Measurements from ENCODE around the gene TMEM121. TPM values are rescaled to one million over a fixed set of nuclear protein-coding genes. Genes with fewer than 3 reads are reported as not detected.
A peak's percentile ranks its signal among the peaks of the same experiment; 100 is the strongest.
"Not testable (repeated sequence)": the region's sequence is repeated elsewhere in the genome, so short reads cannot be mapped to it uniquely, and the experiment has no call there.

The TMEM121 gene
- total and polyA plus RNA-seq, 8 donors: 2.4 to 5.4 (median 3.2) TPM

DNA sequence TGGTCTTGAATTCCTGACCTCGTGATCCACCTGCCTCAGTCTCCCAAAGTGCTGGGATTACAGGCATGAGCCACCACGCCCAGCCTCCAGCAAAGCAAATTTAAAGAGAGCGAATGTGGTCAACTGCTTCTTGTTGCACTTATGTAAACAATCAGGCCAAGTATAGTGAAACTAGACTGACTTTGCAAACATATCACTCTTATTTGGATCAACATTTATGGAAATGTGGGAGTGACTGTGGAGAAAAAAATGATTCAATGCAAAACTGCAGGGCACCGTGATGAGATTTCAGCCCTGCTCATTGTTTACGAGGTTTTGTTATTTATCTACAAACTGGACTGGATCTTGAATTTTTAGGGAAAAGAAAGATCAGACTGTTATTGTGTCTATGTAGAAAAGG lies 28.1 kb downstream of the TMEM121 start:
- no peaks in the 10 kb centered on the region for H3K9me3 ChIP-seq
- H3K4me1 ChIP-seq: no peaks in the 10 kb centered on the region
- intact Hi-C loops (cut with DNase I): no loop called here
- peaks cover 0 to 24% of the 10 kb centered on the region in 2 donors for H3K27me3 ChIP-seq
- ATAC-seq (peak; percentile 9), DNase-seq (no peak)
- H3K27ac ChIP-seq: no peak overlapping the region
- TF ChIP-seq, protein P1, sequence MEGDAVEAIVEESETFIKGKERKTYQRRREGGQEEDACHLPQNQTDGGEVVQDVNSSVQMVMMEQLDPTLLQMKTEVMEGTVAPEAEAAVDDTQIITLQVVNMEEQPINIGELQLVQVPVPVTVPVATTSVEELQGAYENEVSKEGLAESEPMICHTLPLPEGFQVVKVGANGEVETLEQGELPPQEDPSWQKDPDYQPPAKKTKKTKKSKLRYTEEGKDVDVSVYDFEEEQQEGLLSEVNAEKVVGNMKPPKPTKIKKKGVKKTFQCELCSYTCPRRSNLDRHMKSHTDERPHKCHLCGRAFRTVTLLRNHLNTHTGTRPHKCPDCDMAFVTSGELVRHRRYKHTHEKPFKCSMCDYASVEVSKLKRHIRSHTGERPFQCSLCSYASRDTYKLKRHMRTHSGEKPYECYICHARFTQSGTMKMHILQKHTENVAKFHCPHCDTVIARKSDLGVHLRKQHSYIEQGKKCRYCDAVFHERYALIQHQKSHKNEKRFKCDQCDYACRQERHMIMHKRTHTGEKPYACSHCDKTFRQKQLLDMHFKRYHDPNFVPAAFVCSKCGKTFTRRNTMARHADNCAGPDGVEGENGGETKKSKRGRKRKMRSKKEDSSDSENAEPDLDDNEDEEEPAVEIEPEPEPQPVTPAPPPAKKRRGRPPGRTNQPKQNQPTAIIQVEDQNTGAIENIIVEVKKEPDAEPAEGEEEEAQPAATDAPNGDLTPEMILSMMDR (IDR thresholded peaks at IDR 0.05): no peak
- H3K4me3 ChIP-seq: no peak overlapping the region
- no peaks in the 10 kb centered on the region for H3K36me3 ChIP-seq

DNA sequence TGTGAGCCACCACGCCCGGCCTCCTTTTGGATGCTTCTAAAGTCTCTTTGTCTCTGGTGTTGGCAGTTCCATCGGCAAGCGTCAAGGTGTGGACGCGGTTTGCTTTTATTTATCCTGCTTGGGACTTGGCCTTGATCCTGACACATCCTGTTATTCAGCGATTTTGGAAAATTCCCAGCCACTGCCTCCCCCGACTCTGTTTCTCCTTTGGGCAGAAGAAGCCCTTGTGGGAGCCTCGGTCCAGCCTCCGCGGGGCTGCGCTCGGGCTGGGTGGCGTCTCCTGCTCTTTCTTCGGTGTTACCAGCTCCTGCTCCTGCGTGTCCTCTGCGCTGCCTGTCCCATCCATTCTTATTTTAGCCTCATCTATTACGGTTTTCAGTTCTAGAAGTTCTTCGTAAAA lies 31.3 kb downstream of the TMEM121 start:
- ATAC-seq; H3K4me1 ChIP-seq; intact Hi-C loops (cut with DNase I); H3K36me3 ChIP-seq; H3K27ac ChIP-seq; H3K9me3 ChIP-seq; H3K4me3 ChIP-seq; DNase-seq: not testable (repeated sequence)
- H3K27me3 ChIP-seq: peaks cover 0 to 17% of the 10 kb centered on the region in 2 donors

DNA sequence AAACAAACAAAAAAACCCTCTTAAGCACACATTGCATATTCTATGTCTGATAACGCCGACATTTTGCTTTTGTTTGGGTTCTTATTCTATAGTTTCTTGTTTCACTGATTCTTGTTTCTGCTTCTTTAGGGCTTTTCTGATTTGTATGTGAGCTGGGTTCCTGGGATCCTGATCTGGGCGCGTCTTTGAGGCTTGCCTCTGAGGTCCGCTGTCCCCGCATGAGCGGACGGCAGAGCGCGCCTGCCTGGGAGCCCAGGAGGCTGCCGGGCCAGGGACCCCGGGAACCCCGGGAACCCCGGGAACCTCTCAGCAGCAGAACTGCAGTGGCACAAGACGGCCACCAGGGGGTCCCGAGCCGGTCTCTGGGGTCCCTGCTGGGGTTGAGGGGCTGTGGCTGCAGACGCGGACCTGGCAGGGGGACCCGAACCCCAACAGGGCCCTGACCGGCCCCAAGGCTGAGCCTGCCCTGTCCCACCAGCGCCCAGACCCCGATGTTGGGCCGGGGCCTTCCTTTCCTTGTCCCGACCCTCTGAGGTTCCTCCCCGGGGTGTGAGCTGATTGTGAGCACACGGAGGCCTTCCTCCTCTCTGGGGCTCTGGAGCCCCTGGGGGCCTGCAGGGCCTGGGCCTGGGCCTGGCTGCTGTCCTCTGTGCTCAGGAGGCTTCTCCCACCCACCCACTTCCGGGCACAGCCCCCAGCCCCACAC lies 32.2 kb downstream of the TMEM121 start:
- TF ChIP-seq, protein P1 (IDR thresholded peaks at IDR 0.05): peak; percentile 14 to 57
- DNase-seq; intact Hi-C loops (cut with DNase I); H3K9me3 ChIP-seq; H3K27ac ChIP-seq; H3K4me1 ChIP-seq; H3K36me3 ChIP-seq; H3K4me3 ChIP-seq: not testable (repeated sequence)
- peak; percentile 5 for ATAC-seq
- peaks cover 0 to 17% of the 10 kb centered on the region in 2 donors for H3K27me3 ChIP-seq

DNA sequence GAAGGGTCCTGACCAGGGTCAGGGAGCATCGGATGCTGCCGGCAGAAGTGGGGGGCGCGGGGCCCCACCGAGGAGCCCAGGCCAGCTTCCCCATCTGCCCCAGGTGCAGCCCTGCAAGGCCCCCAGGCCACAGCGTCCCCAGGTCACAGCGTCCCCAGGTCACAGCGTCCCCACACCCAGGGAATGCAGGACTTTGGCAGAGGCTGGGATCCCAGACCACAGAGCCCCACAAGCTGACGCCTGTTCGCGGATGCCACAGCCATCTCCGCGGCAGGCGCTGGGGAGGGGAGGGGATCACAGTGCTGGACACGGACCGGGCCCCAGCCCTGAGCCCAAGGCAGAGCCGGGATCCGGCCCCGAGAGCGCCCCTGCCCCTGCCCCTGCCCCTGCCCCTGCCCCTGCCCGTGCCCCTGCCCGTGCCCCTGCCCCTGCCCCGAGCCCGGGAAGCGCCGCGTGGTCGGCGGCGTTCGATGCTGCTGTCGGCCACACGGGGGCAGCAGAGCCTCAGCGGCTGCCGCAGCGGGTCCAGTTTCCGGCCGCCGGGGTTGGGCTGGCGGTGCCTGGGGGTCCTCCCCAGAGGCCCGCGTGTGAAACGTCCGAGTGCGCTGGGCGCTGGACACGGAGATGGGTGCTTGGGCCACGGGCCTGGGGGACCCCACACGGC lies 33.1 kb downstream of the TMEM121 start:
- H3K9me3 ChIP-seq; H3K36me3 ChIP-seq; H3K4me3 ChIP-seq; DNase-seq; H3K27ac ChIP-seq; intact Hi-C loops (cut with DNase I); H3K4me1 ChIP-seq: not testable (repeated sequence)
- H3K27me3 ChIP-seq: peaks cover 0 to 17% of the 10 kb centered on the region in 2 donors
- peak; percentile 79 for ATAC-seq

DNA sequence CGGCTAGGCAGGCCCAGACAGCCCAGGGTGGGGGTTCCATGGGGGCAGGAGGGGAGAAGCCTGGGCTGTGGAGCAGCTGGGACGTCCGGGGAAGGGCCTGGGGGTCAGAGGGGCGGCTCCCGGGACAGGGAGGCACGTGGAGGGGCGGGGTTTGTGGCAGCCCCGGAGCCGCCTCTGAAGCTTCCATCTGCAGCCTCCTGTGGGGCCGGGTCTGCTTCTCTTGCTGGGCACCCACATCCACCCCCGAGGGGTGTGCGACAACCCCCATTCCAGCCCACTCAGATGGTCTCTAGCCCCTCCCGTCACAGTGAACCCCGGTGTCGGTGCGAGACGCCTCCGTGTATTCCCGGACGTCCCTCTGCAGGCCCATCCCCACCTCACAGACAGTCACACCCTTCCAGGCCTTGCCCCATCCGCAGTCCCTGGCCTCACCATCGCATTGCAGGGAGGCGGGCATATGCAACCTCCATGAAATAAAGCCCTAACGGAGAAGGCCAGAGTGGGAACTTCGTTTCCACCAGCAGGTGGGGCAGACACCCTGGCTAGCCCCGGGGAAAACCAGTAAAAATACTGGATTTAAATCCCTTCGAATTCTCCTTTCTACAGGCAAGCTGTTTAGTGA lies 33.8 kb downstream of the TMEM121 start:
- H3K4me1 ChIP-seq; H3K36me3 ChIP-seq; DNase-seq; intact Hi-C loops (cut with DNase I); H3K9me3 ChIP-seq; H3K4me3 ChIP-seq; H3K27ac ChIP-seq: not testable (repeated sequence)
- ATAC-seq: peak; percentile 26
- peaks cover 0 to 17% of the 10 kb centered on the region in 2 donors for H3K27me3 ChIP-seq

DNA sequence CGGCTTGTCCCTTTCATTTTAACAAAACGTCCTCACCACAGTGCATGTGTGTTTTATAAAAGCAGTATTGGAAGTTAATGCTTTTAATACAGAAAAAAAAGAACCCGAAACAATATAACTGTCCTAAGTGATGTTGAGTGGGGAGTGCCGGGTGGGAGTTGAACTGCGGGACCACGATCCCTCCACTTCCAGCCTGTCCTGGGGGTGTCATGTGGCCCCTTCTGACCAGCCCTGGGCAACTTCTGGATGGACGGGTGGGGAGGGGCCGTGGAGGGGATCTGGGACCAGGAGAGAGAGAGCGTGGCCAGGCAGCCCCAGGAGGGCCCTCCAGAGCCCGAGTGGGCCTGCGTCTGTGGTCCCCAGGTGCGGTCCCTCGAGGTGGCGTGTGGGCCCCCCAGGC lies 35.0 kb downstream of the TMEM121 start:
- intact Hi-C loops (cut with DNase I): not testable (repeated sequence)

DNA sequence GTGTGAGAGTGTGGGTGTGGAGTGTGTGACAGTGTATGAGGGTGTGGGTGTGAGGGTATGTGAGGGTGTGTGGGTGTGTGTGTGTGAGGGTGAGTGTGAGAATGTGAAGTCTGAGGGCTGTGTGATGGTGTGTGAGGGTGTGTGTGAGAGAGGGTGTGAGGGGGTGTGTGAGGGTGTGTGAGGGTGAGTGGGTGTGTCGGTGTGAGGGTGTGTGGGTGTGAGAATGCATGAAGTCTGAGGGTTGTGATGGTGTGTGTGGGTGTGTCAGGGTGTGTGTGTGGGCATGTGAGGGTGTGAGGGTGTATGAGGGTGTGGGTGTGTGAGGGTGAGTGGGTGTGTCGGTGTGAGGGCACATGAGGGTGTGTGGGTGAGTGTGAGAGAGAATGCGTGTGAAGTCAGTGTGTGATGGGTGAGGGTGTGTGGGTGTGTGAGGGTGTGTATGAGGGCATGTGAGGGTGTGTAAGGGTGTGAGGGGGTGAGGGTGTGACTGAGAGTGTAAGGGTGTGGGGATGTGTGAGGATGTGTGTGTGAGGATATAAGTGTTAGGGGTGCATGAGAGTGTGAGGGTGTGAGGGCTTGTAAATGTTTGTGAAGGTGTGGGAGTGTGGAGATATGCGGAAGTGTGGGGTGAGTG lies 36.4 kb downstream of the TMEM121 start:
- H3K36me3 ChIP-seq: no peaks in the 10 kb centered on the region
- no peak overlapping the region for H3K4me3 ChIP-seq
- DNase-seq: no peak
- TF ChIP-seq, protein P1 (IDR thresholded peaks at IDR 0.05): no peak
- ATAC-seq: no peak
- peaks cover 0 to 7% of the 10 kb centered on the region in 2 donors for H3K27me3 ChIP-seq
- no peaks in the 10 kb centered on the region for H3K4me1 ChIP-seq
- H3K9me3 ChIP-seq: no peaks in the 10 kb centered on the region
- intact Hi-C loops (cut with DNase I): no loop called here
- no peak overlapping the region for H3K27ac ChIP-seq

More for the DNA sequence above, 35.0 kb downstream of the TMEM121 start:
- H3K9me3 ChIP-seq, ATAC-seq, H3K36me3 ChIP-seq, H3K4me3 ChIP-seq, H3K4me1 ChIP-seq, H3K27ac ChIP-seq, DNase-seq: not testable (repeated sequence)
- H3K27me3 ChIP-seq: peaks cover 0 to 11% of the 10 kb centered on the region in 2 donors
